PC-3 (cell line): ENCODE data around the gene FURIN. TPM values are rescaled to one million over a fixed set of nuclear protein-coding genes. Genes with fewer than 3 reads are reported as not detected.

Source experiments
- ATAC-seq: fragments of 200-7000 bp; cut with Tn5 transposase; 2 replicates; pipeline ENCODE4 v1.9.1; 2020; ENCODE audit warnings: mild to moderate bottlenecking, moderate library complexity
- BruUV-seq: library from RNA; stranded (reverse); fragments of 400-500 nt; replicated peaks from 2 replicates; lab custom pipeline; 2021; lab: Mats Ljungman, UMichigan
- CTCF ChIA-PET: fragments of 300-600 bp; sonication (Branson Sonifier 250); formaldehyde crosslinking; loops from one replicate; lab custom pipeline; 2022; ENCODE audit warnings: antibody characterized with exemption; lab: Charles Lee
- POLR2A ChIA-PET: fragments of 300-600 bp; sonication (Branson Sonifier 250); formaldehyde crosslinking; loops from one replicate; lab custom pipeline; 2022; ENCODE audit warnings: antibody characterized with exemption; ENCODE audit not compliant: unreplicated experiment; lab: Charles Lee
- DNase-seq: peaks from one replicate; pipeline ENCODE4 v3.0.0-alpha.2; 2015
- H2AFZ ChIP-seq: fragments of 300-600 bp; sonication (generic); 2 replicates; pipeline ENCODE4 v1.6.0; 2016; ENCODE audit warnings: antibody characterized with exemption, low read length
- H3F3A ChIP-seq: fragments of 300-600 bp; sonication (generic); one replicate; pipeline ENCODE4 v1.6.0; 2017; ENCODE audit warnings: antibody characterized with exemption, low read length, control low read depth, mild to moderate bottlenecking; ENCODE audit not compliant: unreplicated experiment
- H3K27ac ChIP-seq: fragments of 300-600 bp; sonication (generic); 2 replicates; pipeline ENCODE4 v1.5.1; 2016; ENCODE audit warnings: mild to moderate bottlenecking, low read length
- H3K27me3 ChIP-seq: fragments of 300-600 bp; sonication (generic); 2 replicates; pipeline ENCODE4 v1.6.1; 2016; ENCODE audit warnings: low read length, mixed read lengths
- H3K36me3 ChIP-seq: fragments of 300-600 bp; sonication (generic); 2 replicates; pipeline ENCODE4 v1.6.1; 2016; ENCODE audit warnings: low read depth, mixed run types, low read length, mixed read lengths
- H3K4me1 ChIP-seq: fragments of 300-600 bp; sonication (generic); 2 replicates; pipeline ENCODE4 v1.5.1; 2016; ENCODE audit warnings: low read length; ENCODE audit not compliant: insufficient read depth
- H3K4me2 ChIP-seq: fragments of 300-600 bp; sonication (generic); 2 replicates; pipeline ENCODE4 v1.6.0; 2016; ENCODE audit warnings: low read length
- H3K4me3 ChIP-seq: fragments of 300-600 bp; sonication (generic); 2 replicates; pipeline ENCODE4 v1.5.1; 2016; ENCODE audit warnings: mild to moderate bottlenecking, low read length, mixed read lengths
- H3K79me2 ChIP-seq: fragments of 300-600 bp; sonication (generic); 2 replicates; pipeline ENCODE4 v1.6.1; 2017; ENCODE audit warnings: low read length, mixed read lengths
- H3K9ac ChIP-seq: fragments of 300-600 bp; sonication (generic); 2 replicates; pipeline ENCODE4 v1.6.0; 2016; ENCODE audit warnings: mild to moderate bottlenecking, low read length
- H3K9me2 ChIP-seq: fragments of 300-600 bp; sonication (generic); replicated peaks from 2 replicates; pipeline ENCODE4 v1.6.1; 2016; ENCODE audit warnings: mixed run types, low read length, mixed read lengths
- H3K9me3 ChIP-seq: fragments of 300-600 bp; sonication (generic); 2 replicates; pipeline ENCODE4 v1.6.1; 2016; ENCODE audit warnings: low read length, mixed read lengths
- H4K20me1 ChIP-seq: fragments of 300-600 bp; sonication (generic); 2 replicates; pipeline ENCODE4 v1.6.1; 2016; ENCODE audit warnings: low read length, mixed read lengths
- EZH2 ChIP-seq: fragments of 300-600 bp; sonication (generic); IDR thresholded peaks from one replicate; pipeline ENCODE4 v1.6.1; 2017; ENCODE audit warnings: antibody characterized with exemption, mild to moderate bottlenecking, low read length; ENCODE audit not compliant: unreplicated experiment
- EZH2phosphoT487 ChIP-seq: fragments of 300-600 bp; sonication (generic); IDR thresholded peaks from 2 replicates; pipeline ENCODE4 v1.6.1; 2018; ENCODE audit warnings: mild to moderate bottlenecking, antibody characterized with exemption, low read length, borderline replicate concordance
- intact Hi-C: fragments of 100-400 bp; cut with micrococcal nuclease; formaldehyde crosslinking; loops from 2 replicates; pipeline ENCODE4 v1.9.0; 2023
- total RNA-seq: library from RNA; depleted of rRNA; stranded (reverse); fragments of >200 nt; gene quantifications from 2 replicates; pipeline ENCODE4 v1.2.3, GENCODE V29; 2014
- TF ChIP-seq, protein P1 (sequence below): fragments of 300-600 bp; sonication (generic); conservative IDR thresholded peaks from 2 replicates; pipeline ENCODE4 v1.5.1; 2017; ENCODE audit warnings: antibody characterized with exemption, low read depth, mild to moderate bottlenecking, low read length

The FURIN gene
- total RNA-seq, 1 experiment from 2014 or later: 39.1 TPM

DNA sequence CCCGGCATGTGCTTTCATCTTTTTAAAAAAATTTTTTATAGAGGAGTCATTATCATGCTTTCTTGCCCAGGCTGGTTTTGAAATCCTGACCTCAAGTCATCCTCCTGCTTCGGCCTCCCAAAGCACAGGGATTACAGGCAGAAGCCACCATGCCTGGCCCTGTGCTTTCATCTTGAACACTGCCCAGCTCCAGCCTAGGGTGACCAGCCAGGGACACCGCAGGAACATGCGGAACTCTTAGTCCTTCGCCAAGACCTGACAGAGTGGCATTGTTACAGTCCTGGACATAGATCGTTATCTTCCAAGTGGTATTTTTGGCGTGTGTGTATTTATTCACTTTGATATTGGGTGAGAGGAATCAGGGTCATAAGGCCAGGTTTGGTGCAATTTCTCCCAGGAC lies 7.9 kb upstream of the FURIN start:
- POLR2A ChIA-PET: no interaction called here
- intact Hi-C loops: no loop called here
- H3K27ac ChIP-seq: peak overlapping the region; percentile 78

DNA sequence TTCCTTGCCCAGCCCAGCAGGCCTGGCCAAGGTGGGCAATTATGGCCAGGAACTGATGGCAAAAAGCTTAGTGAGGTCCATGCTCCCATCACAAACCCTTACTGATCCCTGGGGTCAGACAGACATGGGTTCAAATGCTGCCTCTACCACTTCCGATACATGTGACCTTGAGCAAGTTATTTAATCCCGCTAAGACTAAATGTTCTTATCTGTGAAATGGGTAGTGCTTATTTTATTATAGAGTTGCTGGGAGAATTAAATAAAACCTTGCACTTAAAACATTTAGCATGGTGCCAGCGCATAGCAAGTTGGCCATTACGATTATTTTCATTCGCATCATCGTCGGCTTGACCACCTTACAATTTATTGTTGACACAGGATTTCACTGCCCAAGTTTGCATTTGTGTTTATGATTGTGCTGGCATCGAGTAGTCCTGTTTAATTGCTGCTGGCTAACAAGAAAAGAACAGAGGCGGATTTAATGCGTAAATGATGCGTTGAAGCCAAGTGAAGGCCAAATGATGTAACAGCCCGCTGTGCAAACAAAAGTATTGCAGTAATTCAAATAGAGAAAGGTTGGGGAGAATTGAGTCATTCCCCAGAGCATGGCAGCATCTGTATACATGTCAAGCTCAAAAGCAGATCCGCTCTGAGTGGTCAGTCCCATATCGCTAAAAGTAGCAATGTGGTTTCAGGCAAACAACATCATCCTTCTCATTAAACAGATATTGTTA lies 7.3 kb upstream of the FURIN start:
- H3K4me3 ChIP-seq: no peak overlapping the region
- intact Hi-C loops: no loop called here
- no peak overlapping the region for H2AFZ ChIP-seq
- TF ChIP-seq EZH2 (no peak), EZH2phosphoT487 (peak; percentile 80; the same call in 1 of the 2 replicates)
- no peaks in the 10 kb centered on the region for H4K20me1 ChIP-seq
- CTCF ChIA-PET: no interaction called here
- H3K4me2 ChIP-seq: peak overlapping the region; percentile 63
- BruUV-seq: no TSS peak
- POLR2A ChIA-PET: no interaction called here
- H3K9ac ChIP-seq: peak overlapping the region; percentile 36; the same call in 1 of the 2 replicates
- ATAC-seq (peak; percentile 93), DNase-seq (peak; percentile 95)
- H3K27ac ChIP-seq: peak overlapping the region; percentile 78
- no peaks in the 10 kb centered on the region for H3K36me3 ChIP-seq
- H3K4me1 ChIP-seq: peaks cover 37% of the 10 kb centered on the region
- no peaks in the 10 kb centered on the region for H3K9me3 ChIP-seq
- H3K79me2 ChIP-seq: no peaks in the 10 kb centered on the region
- H3F3A ChIP-seq: no peaks in the 10 kb centered on the region
- no peaks in the 10 kb centered on the region for H3K27me3 ChIP-seq
- no peaks in the 10 kb centered on the region for H3K9me2 ChIP-seq

More for the DNA sequence above, 7.9 kb upstream of the FURIN start:
- no peaks in the 10 kb centered on the region for H3K27me3 ChIP-seq
- no peak overlapping the region for H2AFZ ChIP-seq
- TF ChIP-seq, protein P1, sequence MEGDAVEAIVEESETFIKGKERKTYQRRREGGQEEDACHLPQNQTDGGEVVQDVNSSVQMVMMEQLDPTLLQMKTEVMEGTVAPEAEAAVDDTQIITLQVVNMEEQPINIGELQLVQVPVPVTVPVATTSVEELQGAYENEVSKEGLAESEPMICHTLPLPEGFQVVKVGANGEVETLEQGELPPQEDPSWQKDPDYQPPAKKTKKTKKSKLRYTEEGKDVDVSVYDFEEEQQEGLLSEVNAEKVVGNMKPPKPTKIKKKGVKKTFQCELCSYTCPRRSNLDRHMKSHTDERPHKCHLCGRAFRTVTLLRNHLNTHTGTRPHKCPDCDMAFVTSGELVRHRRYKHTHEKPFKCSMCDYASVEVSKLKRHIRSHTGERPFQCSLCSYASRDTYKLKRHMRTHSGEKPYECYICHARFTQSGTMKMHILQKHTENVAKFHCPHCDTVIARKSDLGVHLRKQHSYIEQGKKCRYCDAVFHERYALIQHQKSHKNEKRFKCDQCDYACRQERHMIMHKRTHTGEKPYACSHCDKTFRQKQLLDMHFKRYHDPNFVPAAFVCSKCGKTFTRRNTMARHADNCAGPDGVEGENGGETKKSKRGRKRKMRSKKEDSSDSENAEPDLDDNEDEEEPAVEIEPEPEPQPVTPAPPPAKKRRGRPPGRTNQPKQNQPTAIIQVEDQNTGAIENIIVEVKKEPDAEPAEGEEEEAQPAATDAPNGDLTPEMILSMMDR: no peak
- TF ChIP-seq EZH2 (no peak), EZH2phosphoT487 (no peak)
- H3K4me2 ChIP-seq: peak overlapping the region; percentile 61
- H3F3A ChIP-seq: no peaks in the 10 kb centered on the region
- no peaks in the 10 kb centered on the region for H3K79me2 ChIP-seq
- DNase-seq: peak; percentile 27
- peak overlapping the region; percentile 36; the same call in 1 of the 2 replicates for H3K9ac ChIP-seq
- no TSS peak for BruUV-seq
- no peaks in the 10 kb centered on the region for H4K20me1 ChIP-seq
- no peak overlapping the region for H3K4me3 ChIP-seq
- no peak for ATAC-seq
- CTCF ChIA-PET: no interaction called here
- no peaks in the 10 kb centered on the region for H3K9me3 ChIP-seq
- H3K36me3 ChIP-seq: no peaks in the 10 kb centered on the region
- H3K4me1 ChIP-seq: peaks cover 35% of the 10 kb centered on the region
- H3K9me2 ChIP-seq: no peaks in the 10 kb centered on the region

DNA sequence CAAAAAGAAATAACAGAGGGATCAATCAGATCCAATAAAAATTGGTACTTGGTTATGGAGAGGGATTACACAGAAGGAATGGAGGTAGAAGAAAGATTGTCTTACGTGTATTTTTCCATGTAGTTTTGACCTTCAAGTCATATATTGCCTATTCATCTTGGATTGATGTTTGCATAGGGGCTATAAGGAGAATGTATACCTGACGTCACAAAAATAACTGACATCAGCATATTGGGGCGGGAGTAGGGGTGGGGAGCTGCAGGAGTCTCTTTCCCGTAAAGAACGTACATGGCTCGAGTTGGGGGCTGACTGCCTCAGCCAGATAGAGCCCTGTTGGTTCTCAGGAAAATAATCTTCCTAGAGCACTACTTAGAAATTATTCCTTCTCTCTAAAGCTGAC lies 5.9 kb upstream of the FURIN start:
- Histone ChIP-seq H2AFZ (no peak overlapping the region), H3K9me3 (no peaks in the 10 kb centered on the region), H3K4me1 (peaks cover 50% of the 10 kb centered on the region), H3F3A (no peaks in the 10 kb centered on the region), H3K4me3 (no peak overlapping the region), H3K27me3 (no peaks in the 10 kb centered on the region), H3K36me3 (no peaks in the 10 kb centered on the region), H3K9me2 (no peaks in the 10 kb centered on the region), H4K20me1 (no peaks in the 10 kb centered on the region), H3K9ac (no peak overlapping the region), H3K27ac (no peak overlapping the region), H3K4me2 (no peak overlapping the region), H3K79me2 (no peaks in the 10 kb centered on the region)
- intact Hi-C loops: no loop called here
- no peak for ATAC-seq
- TF ChIP-seq EZH2phosphoT487 (no peak), EZH2 (no peak)
- TF ChIP-seq, protein P1: no peak
- DNase-seq: no peak
- ChIA-PET POLR2A (no interaction called here), CTCF (no interaction called here)
- BruUV-seq: no TSS peak
